HG03066 (cell line): Measurements from ENCODE around the gene SCGB1D1.

Source experiments
- ATAC-seq: cut with Tn5 transposase; IDR thresholded peaks from one replicate; pipeline ENCODE4 v1.9.1; 2021; ENCODE audit warnings: low read depth; ENCODE audit not compliant: unreplicated experiment

Gene SCGB1D1, protein sequence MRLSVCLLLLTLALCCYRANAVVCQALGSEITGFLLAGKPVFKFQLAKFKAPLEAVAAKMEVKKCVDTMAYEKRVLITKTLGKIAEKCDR

DNA sequence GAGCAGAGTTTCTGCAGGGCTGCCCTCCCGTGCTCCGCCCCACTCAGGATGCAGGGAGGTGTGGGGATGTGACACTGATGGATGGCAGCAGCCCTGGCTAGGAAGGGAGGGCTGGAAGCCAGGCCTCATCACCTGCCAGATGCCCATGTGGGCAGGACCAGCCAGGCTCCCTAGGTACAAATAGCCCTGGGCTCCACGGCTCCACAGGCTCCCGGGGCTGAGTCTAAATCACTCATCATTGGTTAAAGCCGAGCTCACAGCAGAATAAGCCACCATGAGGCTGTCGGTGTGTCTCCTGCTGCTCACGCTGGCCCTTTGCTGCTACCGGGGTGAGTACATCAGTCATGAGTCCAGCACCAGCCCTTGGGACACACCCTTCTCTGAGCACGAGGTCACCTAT, at the start of gene SCGB1D1:
Gene SCGB1D1 (plus strand): TSS at position 206 of the 400 bp plus-strand sequence. CDS start 69 bp downstream, at position 275.
- ATAC-seq, result no peak

DNA sequence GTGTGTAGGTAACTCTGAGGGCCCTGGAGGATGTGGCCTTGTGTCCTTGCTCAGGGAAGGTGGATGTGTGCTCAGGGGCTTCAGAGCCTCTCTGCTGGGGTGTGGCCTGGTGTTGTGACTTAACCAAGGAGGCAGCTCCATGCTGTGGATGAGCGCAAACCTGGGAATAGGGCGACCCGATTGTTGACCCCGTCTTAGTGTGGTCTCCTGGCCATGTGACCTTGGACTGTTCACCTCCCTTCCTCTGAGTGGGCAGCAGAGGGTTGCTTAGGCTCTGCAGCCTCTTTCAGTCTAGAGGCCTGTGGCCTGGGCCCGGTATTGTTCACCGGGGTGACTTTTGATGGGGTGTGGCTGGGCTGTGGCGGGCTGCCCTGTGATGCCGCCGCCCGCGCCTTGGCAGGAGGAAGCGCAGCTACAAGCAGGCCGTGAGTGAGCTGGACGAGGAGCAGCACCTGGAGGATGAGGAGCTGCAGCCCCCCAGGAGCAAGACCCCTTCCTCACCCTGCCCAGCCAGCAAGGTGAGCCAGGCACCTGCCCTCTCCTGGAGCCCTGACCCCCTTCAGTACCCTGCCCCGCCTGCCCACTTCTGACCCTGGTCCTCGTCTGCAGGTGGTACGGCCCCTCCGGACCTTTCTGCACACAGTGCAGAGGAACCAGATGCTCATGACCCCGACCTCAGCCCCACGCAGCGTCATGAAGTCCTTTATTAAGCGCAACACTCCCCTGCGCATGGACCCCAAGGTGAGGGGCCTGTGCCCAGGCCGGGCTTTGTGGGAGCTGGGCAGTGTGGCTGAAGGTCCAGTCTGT, 49.5 kb upstream of the SCGB1D1 start:
- no peak for ATAC-seq

DNA sequence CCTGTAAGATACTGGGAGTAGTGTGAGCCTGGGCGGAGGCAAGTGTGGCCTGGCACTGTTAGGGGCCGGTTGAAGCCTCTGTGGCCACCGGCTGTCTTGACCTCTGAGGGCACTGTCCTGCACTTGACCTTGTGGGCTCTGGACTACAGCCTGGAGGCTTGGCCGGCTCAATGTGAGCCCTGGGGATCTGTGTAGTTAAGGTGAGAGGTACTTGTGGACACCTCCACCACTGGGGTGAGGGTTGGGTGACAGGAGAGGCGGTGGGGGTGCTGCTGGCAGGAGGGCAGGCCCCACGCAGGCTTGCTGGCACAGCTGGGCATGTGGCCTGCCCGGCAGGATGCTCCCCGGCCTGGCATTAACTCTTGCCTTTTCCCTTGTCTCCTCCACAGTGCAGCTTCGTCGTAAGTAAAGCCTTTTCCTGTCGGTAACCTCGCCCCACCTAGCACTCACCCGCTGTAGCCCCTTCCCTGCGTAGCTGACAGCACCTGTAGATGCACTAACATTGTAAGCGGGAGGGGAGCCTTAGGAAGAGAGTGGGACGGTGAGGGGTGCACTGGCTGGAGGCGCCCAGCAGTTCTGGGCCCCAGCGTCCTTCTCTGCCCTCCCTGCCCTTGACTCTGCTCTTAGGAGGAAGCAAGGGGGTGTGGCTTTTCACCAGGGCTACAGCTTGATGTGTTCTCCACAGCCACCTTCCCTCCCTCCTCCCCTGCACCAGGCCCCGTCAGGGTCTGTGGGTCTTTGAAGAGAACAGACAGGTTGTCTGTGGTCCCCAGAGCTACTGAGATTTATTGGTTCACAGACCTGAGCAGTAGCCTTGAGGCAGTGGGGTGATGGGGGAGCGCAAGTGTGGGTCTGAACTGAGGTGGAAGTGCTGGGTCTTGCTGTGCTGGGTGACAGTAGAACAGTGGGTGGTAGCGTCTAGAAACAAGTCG, 48.6 kb upstream of the SCGB1D1 start:
- no peak for ATAC-seq

DNA sequence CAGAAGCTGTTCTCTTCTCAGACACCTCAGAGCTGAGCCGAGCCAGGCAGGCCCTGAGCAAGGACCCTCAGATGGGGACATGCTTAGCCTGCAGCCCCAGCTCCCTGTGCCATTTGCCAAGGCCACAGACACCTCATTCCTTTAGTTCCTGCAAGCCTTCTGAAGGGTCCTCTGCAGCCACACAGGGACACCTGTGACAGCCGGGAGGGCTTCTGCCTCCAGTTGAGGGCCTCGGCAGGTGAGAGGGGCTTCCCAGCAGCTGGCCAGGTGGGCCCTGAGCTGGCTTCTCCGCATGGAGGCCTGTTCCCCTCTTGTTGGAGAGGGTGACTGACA, 48.0 kb upstream of the SCGB1D1 start:
- ATAC-seq, result no peak

DNA sequence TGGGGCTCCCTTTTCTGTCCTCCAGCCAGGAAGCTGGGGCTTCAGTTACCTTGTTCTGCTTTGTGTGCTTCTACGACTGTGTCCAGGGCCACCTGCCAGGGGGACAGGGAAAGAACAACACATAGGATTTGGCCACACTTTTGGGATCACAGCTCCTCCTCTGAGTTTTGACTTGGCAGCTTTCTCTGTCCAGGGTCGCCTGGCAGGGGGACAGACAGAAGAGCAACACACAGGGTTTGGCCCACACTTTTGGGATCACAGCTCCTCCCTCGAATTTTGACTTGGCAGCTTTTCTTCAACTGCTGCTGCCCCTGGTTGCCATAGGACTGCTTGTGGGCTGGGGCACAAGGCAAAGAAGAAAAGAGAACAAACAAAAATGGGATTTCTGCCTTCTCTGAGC, 47.1 kb upstream of the SCGB1D1 start:
- ATAC-seq, result no peak

DNA sequence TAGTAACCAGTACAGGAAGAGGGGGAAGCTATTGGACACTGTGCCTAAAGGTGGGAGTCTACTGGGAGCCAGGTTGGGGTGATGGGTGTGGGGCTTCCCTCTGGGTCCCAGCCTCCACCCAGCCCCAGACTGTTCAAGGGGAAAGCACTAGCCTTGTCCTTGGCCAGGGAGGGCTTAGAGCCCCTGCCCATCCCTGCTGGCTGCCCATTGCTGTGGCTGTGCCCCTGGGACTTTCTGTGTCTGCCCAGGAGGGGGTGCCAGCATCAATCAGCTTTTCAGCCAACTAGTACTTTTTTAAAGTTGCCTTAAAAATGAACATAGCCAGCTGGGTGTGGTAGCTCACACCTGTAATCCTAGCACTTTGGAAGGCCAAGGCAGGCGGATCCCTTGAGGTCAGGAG, 46.3 kb upstream of the SCGB1D1 start:
- no peak for ATAC-seq

DNA sequence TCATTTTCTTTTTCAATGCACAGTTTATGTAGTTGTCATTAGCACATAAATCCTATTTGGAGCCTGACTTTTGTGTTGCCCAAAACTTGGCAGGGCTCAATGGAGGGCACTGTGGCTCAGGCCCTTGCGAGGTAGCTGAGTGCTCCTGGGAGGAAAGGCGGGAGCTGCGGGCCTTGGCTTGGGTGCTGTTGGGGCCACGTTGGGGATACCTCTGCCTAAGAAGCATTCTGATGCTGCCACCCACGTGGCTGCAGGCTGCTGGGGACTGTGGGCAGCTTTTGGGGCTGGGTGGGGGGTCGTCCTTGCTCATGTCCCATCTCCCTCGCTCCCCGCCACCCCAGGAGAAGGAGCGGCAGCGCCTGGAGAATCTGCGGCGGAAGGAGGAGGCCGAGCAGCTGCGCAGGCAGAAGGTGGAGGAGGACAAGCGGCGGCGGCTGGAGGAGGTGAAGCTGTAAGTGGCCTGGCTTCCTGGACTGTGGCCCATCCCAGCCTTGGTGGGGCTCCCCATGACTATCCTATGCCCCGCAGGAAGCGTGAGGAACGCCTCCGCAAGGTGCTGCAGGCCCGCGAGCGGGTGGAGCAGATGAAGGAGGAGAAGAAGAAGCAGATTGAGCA, 45.3 kb upstream of the SCGB1D1 start:
- ATAC-seq, result no peak

DNA sequence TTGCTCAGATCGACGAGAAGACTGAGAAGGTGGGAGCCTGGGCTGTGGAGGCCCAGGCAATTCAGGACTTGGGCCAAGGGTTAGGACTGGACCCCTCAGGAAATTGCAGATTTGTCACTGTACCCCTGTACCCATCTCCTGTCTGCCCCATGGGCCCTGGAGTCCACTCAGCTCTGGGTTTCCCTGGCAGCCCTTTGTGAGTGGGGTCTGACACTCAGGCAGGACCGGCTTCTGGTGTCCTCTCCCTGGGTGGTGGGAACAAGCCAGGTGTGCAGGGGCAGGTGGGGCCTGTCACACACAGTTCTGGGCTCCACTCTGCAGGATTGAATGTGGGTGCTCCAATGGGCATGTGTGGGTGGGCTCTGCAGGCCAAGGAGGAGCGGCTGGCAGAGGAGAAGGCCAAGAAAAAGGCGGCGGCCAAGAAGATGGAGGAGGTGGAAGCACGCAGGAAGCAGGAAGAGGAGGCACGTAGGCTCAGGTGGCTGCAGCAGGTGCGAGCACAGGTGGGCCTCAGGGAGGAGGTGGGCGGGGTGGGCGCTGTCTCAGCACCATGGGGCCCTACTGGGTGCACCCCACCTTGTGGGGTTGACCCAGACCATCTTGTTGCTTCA, 44.6 kb upstream of the SCGB1D1 start:
- ATAC-seq, result no peak

DNA sequence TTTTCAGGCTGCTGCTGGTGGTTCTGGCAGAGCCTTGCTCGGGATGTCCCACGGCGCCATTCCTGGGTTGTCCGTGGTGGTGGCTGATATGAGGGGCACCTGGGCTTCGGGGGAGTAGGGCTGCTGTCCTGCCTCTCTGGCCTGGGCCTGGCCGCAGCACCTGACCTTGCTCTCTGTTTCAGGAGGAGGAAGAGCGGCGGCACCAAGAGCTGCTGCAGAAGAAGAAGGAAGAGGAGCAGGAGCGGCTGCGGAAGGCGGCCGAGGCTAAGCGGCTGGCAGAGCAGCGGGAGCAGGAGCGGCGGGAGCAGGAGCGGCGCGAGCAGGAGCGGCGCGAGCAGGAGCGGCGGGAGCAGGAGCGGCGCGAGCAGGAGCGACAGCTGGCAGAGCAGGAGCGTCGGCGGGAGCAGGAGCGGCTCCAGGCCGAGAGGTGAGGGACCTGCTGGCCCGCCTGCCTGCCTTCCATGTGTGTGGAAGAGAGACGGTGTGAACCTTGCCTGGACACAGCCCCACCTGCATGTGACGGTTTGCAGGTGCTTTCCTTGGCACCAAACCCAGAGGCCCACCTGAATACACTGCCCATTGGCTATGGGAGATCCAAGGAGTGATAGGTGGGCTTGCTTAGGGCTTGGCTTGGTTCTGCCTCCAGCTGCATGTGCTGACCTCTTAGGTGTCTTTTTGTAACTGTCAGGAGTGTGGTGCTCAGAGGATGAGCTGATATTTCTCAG, 43.4 kb upstream of the SCGB1D1 start:
- no peak for ATAC-seq

DNA sequence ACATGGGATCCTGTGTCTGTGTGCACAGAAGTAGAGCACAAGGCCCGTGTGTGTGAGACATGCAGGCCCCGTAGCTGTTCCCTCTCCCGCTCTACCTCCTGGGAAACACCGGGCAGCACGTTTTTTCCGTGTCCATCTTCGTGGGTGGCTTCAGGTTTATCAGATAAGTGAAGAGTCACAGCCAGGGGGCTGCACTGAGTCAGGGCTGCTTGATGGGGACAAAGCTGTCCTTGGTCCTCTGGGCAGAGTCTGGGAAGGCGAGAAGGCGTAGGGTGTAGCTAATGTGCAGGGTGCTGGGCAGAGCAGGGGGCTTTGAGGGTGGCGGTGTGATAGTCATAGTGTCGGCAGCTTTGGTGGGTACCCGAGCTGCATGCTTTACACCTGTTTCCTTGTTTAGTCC, 42.5 kb upstream of the SCGB1D1 start:
- no peak for ATAC-seq

DNA sequence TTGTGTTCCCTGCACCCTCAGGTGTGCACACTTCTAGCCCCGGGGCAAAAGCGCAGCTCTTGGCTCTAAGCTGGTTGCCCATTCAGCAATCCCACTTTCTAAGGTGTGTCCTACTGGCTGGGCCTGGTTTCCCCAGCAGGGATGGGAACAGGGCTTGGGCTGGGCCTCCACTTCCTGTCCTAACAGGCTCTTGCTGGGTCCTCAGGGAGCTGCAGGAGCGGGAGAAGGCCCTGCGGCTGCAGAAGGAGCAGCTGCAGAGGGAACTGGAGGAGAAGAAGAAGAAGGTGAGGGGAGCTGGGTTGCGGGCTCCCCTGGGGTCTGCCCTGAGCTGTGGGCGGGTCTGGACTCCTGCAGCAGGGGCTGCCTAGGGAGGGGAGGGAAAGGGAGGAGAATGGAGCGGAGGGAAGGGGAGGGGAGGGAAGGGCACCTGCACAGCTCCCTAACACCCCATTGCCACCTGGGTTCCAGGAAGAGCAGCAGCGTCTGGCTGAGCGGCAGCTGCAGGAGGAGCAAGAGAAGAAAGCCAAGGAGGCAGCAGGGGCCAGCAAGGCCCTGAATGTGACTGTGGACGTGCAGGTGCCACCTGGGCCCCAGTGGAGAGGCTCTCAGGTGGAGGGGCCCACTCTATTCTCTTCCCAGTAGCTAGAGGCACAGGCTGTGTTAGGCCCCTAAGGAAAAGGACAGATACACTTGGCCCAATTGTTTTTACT, 41.6 kb upstream of the SCGB1D1 start:
- no peak for ATAC-seq

DNA sequence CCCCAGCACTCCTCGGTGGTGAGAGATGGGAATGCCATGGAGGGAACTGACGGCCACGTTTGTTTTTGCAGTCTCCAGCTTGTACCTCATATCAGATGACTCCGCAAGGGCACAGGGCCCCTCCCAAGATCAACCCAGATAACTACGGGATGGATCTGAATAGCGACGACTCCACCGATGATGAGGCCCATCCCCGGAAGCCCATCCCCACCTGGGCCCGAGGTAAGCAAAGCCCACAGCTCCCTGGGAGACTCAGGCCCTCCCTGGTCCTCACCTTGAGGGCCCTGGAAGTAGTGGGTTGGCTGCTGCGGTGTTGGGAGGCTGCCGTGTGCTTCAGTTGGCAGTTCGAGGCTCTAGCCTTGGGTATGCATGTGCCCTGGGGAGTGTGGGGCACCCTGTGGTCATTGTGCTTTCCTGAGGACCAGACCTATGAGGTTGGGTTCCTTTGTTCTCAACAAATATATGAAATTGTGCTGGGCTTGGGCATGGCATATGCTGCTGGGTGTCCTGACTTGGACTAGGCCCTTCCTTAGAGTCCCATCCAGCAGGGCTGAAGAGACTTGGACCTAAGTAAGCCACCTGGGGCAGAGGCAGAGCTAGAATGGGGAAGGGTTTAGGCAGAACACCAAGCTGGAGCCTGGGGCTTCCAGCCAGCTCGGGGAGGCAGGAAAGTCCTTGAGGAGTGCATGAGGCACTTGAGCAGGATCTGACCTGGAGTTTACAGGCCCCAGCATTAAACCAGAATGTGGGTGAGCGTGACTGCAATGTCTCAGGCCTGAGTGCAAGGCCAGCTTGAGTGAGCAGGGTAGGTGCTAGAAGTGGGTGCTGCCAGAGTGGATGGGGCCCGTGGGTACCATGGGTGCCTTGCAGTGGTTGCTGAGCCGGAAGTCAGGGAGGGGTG, 39.8 kb upstream of the SCGB1D1 start:
- no peak for ATAC-seq

DNA sequence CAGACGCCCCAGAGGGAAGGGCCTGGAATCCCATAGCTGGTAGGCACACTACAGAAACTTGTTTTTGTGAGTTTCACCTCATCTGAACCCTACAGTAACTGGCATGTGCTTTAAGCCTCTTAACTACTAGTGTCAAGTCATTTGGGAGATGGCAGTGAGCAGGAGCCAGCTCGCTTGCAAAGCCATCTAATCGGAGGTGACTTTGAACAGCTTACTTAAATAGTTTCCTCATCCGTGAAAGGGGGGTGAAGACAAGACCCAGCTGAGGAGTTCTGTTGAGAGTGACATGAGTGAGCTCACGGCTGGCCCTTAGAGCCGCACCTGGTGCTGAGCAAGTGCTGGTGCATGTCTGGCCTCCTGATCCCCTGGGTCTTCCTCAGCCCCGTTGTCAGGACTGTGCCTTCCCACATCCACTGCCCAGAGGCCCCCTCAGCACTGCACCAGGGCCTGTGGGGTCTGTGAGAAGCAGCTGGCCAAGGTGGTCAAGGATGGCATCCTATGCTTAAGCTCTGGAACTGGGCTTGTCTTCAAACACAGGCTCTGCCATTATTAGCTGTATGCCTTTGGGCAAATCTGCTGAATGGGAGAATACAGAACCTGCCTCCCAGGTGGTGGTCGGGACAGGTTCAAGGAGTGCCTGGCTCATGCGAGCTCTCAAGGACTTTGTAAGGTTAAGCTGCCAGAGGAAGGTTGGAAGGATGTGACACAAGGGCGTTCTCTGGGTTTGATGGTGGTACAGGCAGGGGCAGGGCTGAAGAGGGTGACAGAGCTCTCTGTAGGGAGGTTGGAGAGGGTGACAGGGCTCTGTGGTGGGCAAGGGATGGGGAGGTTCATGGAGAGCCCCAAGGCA, 38.9 kb upstream of the SCGB1D1 start:
- ATAC-seq, result no peak

DNA sequence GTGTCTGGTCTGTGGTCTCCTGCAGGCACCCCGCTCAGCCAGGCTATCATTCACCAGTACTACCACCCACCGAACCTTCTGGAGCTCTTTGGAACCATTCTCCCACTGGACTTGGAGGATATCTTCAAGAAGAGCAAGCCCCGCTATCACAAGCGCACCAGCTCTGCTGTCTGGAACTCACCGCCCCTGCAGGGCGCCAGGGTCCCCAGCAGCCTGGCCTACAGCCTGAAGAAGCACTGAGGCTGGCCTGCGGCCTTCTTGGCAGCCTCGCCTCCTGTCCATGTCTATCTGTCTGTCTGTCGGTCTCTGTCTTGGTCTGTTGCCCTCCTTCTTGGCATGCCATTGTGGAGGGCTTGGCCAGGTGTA, 38.3 kb upstream of the SCGB1D1 start:
- ATAC-seq, result no peak

DNA sequence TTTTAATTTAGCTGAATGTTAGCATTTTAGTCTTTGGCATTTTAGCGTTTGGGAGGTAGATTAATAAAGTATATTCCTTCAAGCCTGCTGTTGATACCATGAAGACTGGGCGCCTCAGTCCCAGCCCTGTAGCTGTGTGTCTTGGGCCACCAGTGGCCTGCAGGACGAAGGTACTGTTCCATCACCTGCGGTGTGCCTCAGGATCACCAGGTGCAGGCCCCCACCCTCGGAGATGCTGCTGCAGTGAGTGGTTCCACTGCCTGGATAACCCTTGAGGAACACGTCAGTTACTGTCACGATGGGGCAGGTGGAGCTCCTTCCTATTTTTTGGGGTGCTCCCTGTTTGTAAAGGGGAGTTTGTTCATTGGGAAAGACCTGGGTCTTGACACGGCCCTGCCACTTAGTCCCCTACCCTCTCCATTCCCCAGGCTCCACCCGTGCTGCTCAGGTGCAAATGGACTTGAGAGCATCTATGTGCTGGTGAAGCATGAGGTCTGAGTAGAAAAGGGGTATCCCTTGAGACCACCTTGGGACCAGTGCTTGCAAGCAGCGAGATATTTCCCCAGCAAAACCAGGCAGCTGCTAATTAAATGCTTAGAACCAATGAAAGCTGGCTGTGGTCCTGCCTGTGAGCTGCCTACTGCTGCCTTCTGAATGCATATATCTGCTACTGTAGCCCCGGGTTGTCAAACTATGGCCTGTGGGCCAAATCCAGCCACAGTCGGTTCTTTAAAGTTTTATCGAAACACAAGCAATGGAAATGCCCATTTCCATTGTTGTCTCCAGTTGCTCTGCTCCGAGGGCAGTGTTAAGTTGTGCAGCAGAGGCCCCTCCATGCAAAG, 37.5 kb upstream of the SCGB1D1 start:
- ATAC-seq, result no peak

DNA sequence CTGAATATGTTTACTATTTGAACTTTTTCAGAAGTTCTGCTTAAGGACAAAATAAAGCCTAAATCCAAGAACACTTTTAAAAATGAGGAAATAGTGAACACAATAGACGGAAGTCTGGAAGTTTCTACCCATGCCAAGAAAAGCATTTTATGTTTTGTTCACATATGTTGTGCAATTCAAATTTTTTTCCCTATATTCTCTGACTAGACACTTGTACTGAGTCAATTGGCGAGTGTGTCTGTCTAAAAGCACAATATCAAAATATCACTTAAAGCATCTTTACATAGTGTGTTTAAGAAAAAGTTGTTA, 37.0 kb upstream of the SCGB1D1 start:
- no peak for ATAC-seq

DNA sequence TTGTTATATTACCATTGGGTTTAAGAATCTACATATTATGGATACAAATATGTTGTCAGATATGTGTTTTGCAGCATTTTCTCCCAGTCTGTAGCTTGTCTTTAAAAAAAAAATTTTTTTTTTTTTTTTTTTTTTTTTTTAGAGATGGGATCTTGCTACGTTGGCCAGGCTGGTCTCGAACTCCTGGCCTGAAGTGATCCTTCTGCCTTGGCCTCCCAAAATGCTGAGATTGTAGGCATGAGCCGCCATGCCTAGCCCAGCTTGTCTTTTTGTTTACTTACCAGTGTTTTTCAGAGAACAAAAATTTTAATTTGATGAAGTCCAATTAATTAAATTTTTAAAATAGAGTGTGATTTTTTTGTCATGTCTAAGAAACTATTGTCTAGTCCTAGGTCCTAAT, 36.4 kb upstream of the SCGB1D1 start:
- no peak for ATAC-seq
